GM12872 (cell line): ENCODE data around the gene ZNF513.
A peak's percentile ranks its signal among the peaks of the same experiment; 100 is the strongest.

Experiments
- CTCF ChIP-seq: IDR thresholded peaks from 3 replicates; pipeline ENCODE4 v1.5.1; 2011; ENCODE audit warnings: low read depth, mild to moderate bottlenecking, low read length, moderate library complexity; ENCODE audit not compliant: insufficient read depth

The ZNF513 gene

DNA sequence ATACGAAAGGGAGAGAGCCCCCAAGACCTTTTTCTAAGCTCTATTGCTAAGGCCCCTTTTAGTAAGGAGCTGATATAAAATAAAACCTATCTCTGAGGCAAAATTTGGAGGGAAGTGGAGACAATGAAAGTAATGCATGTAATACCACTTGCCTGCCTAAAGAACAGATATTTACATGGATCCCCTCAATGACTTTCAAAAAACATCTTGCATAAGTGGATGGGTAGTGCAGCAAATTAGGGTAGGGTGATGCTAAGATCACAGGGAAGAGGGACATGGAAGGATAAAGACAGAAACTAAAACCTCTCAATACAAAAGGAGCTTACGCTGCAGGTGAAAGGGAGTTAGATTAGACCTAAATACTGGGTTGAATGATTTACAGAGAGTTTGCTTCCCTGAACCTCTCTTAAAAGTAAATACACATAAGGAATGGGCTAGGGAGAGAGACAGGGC, 1.1 kb downstream of the ZNF513 start:
- TF ChIP-seq CTCF = no peak

GRCh38 chr2:27378809-27379290, 1.7 kb downstream of the ZNF513 start:
- TF ChIP-seq CTCF = no peak

DNA sequence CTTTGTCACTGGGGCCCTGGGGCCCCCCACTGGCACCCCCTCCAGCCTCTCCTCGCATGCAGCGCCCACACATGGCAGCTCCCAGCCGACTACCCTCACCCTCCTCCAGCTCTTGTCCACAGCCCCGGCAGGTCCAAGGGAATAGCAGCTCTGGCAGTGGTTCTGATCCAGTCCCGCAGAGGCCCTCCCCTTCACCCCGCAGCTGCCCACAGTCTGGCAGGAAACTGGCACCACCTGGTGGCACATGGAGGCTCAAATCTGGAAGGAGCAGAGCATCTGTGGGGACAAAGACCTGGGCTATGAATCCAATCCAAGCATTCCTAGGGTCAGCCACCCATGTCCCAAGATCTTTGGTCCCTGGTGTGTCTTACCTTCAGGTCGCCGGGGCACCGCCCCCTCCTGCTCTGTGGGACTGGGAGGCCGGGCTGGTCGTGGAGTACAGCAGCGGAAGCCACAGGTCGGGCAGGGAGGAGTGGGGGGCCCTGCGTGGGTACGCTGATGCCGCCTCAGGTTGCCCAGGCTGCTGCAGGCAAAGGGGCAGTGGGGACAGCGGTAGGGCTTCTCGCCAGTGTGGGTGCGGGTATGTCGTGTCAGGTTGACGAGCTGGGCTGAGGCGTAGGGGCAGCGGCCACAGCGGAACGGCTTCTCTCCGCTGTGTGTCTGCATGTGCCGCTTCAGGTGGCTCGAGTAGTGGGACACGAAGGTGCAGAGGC, 2.3 kb downstream of the ZNF513 start:
- peak; percentile 28; the same call in 1 of the 3 replicates for TF ChIP-seq CTCF

DNA sequence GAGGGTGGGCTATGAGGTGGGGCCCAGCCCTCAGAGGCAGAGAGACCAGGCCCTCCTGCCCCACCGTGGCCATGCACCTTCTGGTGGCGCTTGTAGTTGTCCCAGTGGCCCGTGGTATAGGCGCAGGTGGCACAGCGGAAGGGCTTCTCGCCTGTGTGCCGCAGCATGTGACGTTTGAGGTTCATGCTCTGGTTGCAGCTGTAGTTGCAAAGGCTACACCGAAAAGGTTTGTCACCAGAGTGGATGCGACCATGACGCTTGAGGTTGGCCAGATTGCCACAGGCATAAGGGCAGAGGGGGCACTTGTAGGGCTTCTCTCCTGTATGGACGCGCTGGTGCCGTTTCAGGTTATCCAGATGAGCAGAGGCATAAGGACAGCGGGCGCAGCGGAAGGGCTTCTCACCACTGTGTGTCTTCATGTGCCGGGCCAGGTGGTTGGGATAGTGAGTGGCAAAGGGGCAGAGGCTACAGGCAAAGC, 2.9 kb downstream of the ZNF513 start:
- TF ChIP-seq CTCF = no peak

DNA sequence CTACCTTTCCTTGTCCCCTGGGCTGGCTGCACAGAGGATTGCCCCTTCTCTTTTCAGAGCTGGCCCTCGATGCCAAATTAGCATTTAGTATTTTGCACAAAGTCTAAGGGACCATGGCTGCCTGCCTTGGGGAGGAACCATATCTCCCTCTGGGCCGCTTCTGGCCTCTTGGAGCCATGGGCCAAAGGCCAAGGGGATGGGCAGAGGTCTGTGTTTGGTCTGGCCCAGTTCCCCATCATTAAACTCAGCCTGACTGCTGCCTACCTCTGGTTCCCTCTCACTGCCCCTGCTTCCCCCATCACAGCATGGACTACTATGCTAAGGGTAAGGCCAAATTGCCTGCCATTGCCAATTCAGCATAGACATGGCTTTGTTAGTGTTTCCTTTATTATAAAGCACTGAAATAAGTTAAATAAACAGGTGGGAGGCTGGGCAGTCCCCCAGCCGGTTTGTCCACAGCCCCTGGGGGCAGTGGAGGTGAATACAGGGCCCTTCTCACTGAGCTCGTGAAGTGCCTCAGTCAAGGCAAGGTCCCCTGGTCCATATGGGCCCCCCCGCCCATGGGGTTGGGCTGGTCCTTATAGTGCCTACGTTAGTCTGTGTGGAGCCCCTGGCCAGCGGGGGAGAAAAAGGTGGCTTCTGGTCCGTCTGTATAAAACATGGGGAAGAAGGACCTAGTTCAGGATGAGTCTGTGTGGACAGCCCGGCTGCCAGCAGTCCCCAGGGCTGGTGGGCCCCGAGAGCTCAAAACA, 3.5 kb downstream of the ZNF513 start:
- TF ChIP-seq CTCF = no peak

- no peak for TF ChIP-seq CTCF
Measured at GRCh38 chr2:27376151-27376865, 4.2 kb downstream of the ZNF513 start.
